Ectodermal cell (in vitro differentiated cells): ENCODE measurements around the gene NONO.
"Not testable (repeated sequence)": the region's sequence is repeated elsewhere in the genome, so short reads cannot be mapped to it uniquely, and the experiment has no call there.

ENCODE experiments used
- H3K27ac ChIP-seq: 2 replicates; pipeline ENCODE4 v1.7.0; 2013; ENCODE audit warnings: mild to moderate bottlenecking, low read depth, low read length; ENCODE audit not compliant: insufficient read depth, poor library complexity, severe bottlenecking
- H3K27me3 ChIP-seq: 2 replicates; pipeline ENCODE4 v1.7.0; 2013; ENCODE audit warnings: mild to moderate bottlenecking, low read length; ENCODE audit not compliant: insufficient read depth, control insufficient read depth, poor library complexity, severe bottlenecking
- H3K36me3 ChIP-seq: one replicate; pipeline ENCODE4 v1.7.0; 2013; ENCODE audit warnings: low read length; ENCODE audit not compliant: control insufficient read depth, insufficient read depth
- H3K4me1 ChIP-seq: one replicate; pipeline ENCODE4 v1.7.0; 2013; ENCODE audit warnings: low read length; ENCODE audit not compliant: control insufficient read depth, insufficient read depth
- H3K4me3 ChIP-seq: 2 replicates; pipeline ENCODE4 v1.7.0; 2013; ENCODE audit warnings: low read depth, low read length, control low read depth; ENCODE audit not compliant: insufficient read depth
- H3K9me3 ChIP-seq: 2 replicates; pipeline ENCODE4 v1.7.0; 2013; ENCODE audit warnings: mild to moderate bottlenecking, low read length, moderate library complexity; ENCODE audit not compliant: control insufficient read depth
- WGBS, 2 experiments: methylation state at CpG; one replicate each; pipeline ENCODE4 v1.1.7; 2013; ENCODE audit warnings: missing lambda C conversion rate in 2 of 2; 5-methylcytosine and 5-hydroxymethylcytosine counted together

Gene NONO

GRCh38 chrX:71252221-71252620 is 31.2 kb upstream of the NONO start:
- H3K4me1 ChIP-seq, result peaks cover 9% of the 10 kb centered on the region
- peaks cover 4% of the 10 kb centered on the region for H3K36me3 ChIP-seq
- no peaks in the 10 kb centered on the region for H3K27me3 ChIP-seq
- H3K4me3 ChIP-seq, result peak overlapping the region; percentile 75
- no peak overlapping the region for H3K27ac ChIP-seq
- H3K9me3 ChIP-seq, result no peaks in the 10 kb centered on the region
- 44 to 62% methylated on average over 2 of the region's 2 CpGs for WGBS, 2 experiments

- Histone ChIP-seq H3K27me3 (no peaks in the 10 kb centered on the region), H3K36me3 (peaks cover 4% of the 10 kb centered on the region), H3K4me1 (peaks cover 9% of the 10 kb centered on the region), H3K9me3 (no peaks in the 10 kb centered on the region), H3K27ac (no peak overlapping the region), H3K4me3 (peak overlapping the region; percentile 75)
- WGBS, 2 experiments, result 0% methylated on average over 23 to 30 of the region's 35 CpGs
These were observed 30.0 kb upstream of the NONO start for GRCh38 chrX:71253253-71254091.

DNA sequence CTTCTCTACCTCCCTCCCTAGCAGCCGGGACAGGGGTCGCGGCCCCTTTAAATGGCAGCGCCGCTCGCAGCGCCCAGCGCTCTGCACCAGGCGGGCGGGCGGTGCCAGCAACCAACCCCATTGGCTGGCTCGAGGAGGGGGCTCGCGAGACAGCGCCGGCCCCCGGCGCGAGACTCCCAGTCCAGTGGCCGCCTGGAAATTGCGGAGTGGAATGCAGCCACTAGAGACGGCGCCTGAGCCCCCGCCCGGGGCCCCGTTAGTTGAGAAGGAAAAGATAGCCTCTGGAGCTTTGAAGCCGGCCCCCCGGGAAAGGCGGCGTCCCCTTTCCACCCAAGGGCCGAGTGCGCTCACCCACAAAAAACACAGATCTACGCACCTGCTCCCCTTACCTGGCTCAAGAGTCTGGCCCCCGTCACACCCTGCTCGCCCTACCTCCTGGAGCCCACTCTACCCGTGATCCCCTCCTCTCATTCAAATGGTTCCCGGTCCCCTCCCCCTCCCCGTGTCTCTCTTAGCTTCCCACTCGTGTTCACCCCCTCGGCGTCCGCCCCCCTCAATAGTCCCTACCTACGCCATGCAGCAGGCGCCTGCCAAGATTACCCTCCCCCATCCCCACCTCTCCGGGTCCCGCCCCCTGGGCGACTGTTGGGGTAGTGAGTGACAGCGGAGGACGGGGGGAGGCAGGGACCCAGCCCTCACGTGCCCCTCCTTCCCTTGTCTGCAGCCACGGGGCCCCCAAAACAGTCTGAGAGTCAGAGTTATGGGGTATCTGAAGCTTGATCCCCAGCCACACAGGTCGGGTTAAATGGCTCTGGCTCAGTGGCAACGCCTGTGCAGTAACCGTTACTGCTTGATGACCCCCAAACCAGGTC is 29.1 kb upstream of the NONO start, which contains the start of gene ZMYM3:
Gene ZMYM3, minus strand, starts transcription at position 49 of the 872 bp plus-strand sequence. CDS start 885 bp downstream, outside the sequence.
- H3K27ac ChIP-seq, result peak within 1 kb of the TSS; percentile 69
- peaks cover 9% of the 10 kb centered on the region for H3K4me1 ChIP-seq
- H3K4me3 ChIP-seq, result peak within 1 kb of the TSS; percentile 75
- WGBS, 2 experiments, result 0% methylated on average over 42 to 51 of the region's 54 CpGs
- peaks cover 4% of the 10 kb centered on the region for H3K36me3 ChIP-seq
- no peaks in the 10 kb centered on the region for H3K27me3 ChIP-seq
- no peaks in the 10 kb centered on the region for H3K9me3 ChIP-seq

DNA sequence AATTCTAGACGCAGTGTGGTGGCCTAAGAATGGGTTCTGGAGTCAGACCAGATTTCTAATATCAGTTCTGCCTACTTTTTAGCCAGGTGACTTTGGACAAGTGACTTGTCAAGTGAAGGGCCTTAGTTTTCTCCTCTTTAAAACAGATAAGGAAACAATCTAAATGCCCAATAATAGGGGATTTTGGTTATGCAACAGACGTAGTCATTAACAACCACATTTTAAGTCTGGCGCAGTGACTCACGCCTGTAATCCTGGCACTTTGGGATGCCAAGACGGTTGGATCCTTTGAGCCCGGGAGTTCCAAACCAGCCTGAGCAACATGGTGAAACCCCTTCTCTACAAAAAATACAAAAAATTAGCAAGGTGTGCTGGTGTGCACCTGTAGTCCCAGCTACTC is 27.4 kb upstream of the NONO start:
- H3K9me3 ChIP-seq, result no peaks in the 10 kb centered on the region
- H3K4me3 ChIP-seq, result no peak overlapping the region
- H3K27ac ChIP-seq, result no peak overlapping the region
- H3K27me3 ChIP-seq, result no peaks in the 10 kb centered on the region
- peaks cover 9% of the 10 kb centered on the region for H3K4me1 ChIP-seq
- 85 to 89% methylated on average over 6 of the region's 6 CpGs for WGBS, 2 experiments
- H3K36me3 ChIP-seq, result no peaks in the 10 kb centered on the region

- H3K36me3 ChIP-seq, result no peaks in the 10 kb centered on the region
- 88 to 100% methylated on average over 3 of the region's 4 CpGs for WGBS, 2 experiments
- H3K9me3 ChIP-seq, result no peaks in the 10 kb centered on the region
- H3K27ac ChIP-seq, result no peak overlapping the region
- H3K4me1 ChIP-seq, result peaks cover 9% of the 10 kb centered on the region
- H3K4me3 ChIP-seq, result no peak overlapping the region
- H3K27me3 ChIP-seq, result no peaks in the 10 kb centered on the region
These were observed 26.6 kb upstream of the NONO start for GRCh38 chrX:71256856-71257255.

DNA sequence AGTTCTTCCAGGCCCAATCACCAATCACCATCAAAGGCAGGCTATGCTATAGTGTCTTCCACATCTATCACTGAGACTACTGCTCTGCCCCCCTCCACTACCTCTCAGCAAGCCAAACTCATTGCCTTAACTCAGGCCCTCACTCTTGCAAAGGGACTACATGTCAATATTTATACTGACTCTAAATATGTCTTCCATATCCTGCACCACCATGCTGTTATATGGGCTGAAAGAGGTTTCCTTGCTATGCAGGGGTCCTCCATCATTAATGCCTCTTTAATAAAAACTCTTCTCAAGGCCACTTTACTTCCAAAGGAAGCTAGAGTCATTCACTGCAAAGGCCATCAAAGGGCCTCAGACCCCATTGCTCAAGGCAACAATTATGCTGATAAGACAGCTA is 14.8 kb upstream of the NONO start:
- H3K9me3 ChIP-seq, H3K4me3 ChIP-seq, H3K4me1 ChIP-seq, H3K36me3 ChIP-seq, H3K27me3 ChIP-seq, H3K27ac ChIP-seq: not testable (repeated sequence)

GRCh38 chrX:71269801-71270395 is 13.5 kb upstream of the NONO start:
- 92 to 94% methylated on average over 19 of the region's 19 CpGs for WGBS, 2 experiments
- Histone ChIP-seq H3K4me3 (no peak overlapping the region), H3K27me3 (no peaks in the 10 kb centered on the region), H3K9me3 (no peaks in the 10 kb centered on the region), H3K27ac (no peak overlapping the region), H3K36me3 (no peaks in the 10 kb centered on the region), H3K4me1 (no peaks in the 10 kb centered on the region)

DNA sequence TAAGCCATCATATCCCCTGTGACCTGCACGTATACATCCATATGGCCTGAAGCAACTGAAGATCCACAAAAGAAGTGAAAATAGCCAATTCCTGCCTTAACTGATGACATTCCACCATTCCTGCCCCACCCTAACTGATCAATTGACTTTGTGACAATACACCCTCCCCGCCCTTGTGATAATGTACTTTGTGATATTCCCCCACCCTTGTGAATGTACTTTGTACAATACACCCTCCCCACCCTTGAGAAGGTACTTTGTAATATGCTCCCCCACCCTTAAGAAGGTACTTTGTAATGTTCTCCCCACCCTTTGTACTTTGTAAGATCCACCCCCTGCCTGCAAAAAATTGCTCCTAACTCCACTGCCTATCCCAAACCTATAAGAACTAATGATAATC is 11.1 kb upstream of the NONO start:
- not testable (repeated sequence) for H3K4me3 ChIP-seq, H3K9me3 ChIP-seq, H3K27me3 ChIP-seq, H3K4me1 ChIP-seq, H3K36me3 ChIP-seq, H3K27ac ChIP-seq
- 80 to 100% methylated on average over 1 to 2 of the region's 2 CpGs for WGBS, 2 experiments

- H3K27ac ChIP-seq, H3K9me3 ChIP-seq, H3K27me3 ChIP-seq, H3K4me1 ChIP-seq, H3K4me3 ChIP-seq, H3K36me3 ChIP-seq: not testable (repeated sequence)
- WGBS, 2 experiments, result 92 to 97% methylated on average over 11 of the region's 11 CpGs
These were observed 2.1 kb upstream of the NONO start for GRCh38 chrX:71281300-71281699.
